D721Med (cell line): Measurements from ENCODE around the gene FAF2.

Source experiments
- DNase-seq: peaks from one replicate; pipeline ENCODE4 v3.0.0; 2011; ENCODE audit warnings: low spot score; ENCODE audit not compliant: insufficient read length
- FAIRE-seq: peaks from 2 replicates; lab custom pipeline; 2011; peaks lifted over from hg19 to GRCh38; lab: Jason Lieb, UNC
- TF ChIP-seq, protein P1 (sequence below): IDR thresholded peaks from 2 replicates; pipeline ENCODE4 v1.5.1; 2012; ENCODE audit warnings: mild to moderate bottlenecking, control low read depth; ENCODE audit not compliant: insufficient read depth; ENCODE audit errors: missing control alignments

The FAF2 gene

GRCh38 chr5:176424181-176424580 is 24.0 kb upstream of the FAF2 start:
- no peak for DNase-seq
- no peak for FAIRE-seq
- TF ChIP-seq, protein P1, sequence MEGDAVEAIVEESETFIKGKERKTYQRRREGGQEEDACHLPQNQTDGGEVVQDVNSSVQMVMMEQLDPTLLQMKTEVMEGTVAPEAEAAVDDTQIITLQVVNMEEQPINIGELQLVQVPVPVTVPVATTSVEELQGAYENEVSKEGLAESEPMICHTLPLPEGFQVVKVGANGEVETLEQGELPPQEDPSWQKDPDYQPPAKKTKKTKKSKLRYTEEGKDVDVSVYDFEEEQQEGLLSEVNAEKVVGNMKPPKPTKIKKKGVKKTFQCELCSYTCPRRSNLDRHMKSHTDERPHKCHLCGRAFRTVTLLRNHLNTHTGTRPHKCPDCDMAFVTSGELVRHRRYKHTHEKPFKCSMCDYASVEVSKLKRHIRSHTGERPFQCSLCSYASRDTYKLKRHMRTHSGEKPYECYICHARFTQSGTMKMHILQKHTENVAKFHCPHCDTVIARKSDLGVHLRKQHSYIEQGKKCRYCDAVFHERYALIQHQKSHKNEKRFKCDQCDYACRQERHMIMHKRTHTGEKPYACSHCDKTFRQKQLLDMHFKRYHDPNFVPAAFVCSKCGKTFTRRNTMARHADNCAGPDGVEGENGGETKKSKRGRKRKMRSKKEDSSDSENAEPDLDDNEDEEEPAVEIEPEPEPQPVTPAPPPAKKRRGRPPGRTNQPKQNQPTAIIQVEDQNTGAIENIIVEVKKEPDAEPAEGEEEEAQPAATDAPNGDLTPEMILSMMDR: no peak

DNA sequence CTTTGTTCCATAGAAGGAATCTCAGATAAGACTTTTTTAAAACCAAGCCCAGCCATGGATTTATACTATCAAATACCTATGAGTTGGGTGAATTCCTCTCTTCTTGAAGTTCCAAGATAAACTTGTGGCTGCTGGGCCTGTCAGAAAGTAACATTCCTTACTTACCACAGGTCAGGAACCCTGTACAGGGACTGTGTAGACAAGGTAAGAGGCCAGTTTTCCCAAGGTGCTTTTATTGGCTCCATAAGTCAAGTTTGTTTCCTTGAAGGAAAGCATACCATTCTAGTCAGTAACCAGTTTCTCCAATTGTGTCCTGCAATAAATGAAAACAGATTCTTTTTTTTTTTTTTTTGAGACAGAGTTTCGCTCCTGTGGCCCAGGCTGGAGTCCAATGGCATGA is 23.0 kb upstream of the FAF2 start:
- DNase-seq: no peak
- TF ChIP-seq, protein P1: no peak
- no peak for FAIRE-seq

DNA sequence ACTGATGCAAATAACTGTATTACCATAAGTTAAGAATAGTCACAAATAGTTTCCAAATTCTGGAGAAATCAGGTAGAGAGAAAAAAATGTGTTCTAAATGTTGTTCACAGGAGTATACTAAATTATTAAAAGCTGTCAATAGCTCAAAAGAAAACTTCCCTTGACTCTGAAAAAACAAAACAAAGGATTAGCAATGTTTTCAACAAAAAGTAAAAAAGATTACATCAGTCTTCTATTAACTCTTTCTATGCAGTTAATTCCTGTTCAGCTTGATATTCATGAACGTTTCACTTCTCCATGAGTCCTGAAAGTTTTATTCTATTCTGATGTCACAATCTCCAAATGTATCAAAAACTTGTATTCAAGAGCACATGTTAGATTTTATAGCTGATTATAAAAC is 22.4 kb upstream of the FAF2 start:
- TF ChIP-seq, protein P1: no peak
- no peak for DNase-seq
- FAIRE-seq: no peak

DNA sequence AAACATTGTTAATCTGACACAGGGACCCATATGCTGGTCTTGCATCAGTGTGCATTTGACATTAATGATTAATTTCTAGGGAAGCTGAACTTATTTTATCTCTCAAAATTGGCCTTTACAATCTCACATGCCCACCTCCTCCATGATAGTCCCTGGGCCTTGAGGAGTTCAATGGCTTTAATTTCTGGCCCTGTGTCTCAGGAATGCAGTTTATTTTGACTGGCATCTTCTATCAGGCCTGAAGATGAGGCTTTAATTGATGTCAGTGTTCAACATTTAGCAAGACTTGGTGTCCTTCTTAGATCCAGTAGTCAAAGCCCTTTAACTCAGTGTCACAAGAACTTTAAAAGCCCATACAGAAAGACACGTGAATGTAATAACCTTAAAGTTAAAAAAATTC is 21.3 kb upstream of the FAF2 start:
- FAIRE-seq: no peak
- DNase-seq: no peak
- TF ChIP-seq, protein P1: no peak

GRCh38 chr5:176427971-176428370 is 20.2 kb upstream of the FAF2 start:
- FAIRE-seq: no peak
- no peak for DNase-seq
- TF ChIP-seq, protein P1: no peak

DNA sequence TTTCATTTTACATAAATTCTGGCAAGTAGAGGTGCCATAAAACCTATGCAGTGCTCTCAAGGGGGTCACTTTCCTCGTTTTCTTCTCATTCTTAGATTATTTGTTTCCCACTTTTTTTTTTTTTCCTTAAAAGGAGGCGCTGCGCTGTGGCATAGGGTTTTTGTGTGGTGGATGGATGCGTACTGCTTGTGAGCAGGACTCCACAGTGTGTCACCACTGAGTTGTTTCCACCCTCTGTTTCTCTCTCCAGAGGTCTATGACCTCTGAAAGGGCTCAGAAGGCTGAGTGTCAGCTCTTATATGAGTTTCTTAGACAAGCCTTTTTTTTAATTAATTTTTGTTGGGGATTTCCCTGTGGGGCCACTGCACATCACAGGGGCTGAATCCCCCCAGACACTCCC is 18.2 kb upstream of the FAF2 start:
- DNase-seq (no peak), FAIRE-seq (no peak)
- TF ChIP-seq, protein P1: no peak

DNA sequence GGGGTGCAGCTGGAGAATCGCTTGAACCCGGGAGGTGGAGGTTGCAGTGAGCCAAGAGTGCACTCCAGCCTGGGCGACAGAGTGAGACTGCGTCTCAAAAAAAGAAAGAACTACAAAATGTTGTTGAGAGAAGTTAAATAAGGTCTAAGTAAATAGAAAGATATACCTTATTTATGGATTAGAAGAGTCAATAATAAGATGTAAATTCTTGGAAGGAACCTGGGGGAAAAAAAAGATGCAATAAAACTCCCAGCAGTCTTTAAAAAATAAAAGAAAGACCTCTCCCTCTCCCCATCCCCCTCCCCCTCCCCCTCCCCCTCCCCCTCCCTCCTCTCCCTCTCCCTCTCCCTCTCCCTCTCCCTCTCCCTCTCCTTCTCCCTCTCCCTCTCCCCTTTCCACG is 15.5 kb upstream of the FAF2 start:
- DNase-seq (no peak), FAIRE-seq (no peak)
- TF ChIP-seq, protein P1: no peak
